GM23338 (cell line): ENCODE measurements around the gene STIM1. TPM values are rescaled to one million over a fixed set of nuclear protein-coding genes. Genes with fewer than 3 reads are reported as not detected.

ENCODE experiments used
- ATAC-seq: fragments of 200-7000 bp; cut with Tn5 transposase; 3 replicates; pipeline ENCODE4 v1.9.1; 2020
- DNase-seq: peaks from one replicate; pipeline ENCODE4 v3.0.0-alpha.2; 2015; ENCODE audit warnings: low spot score
- H2AFZ ChIP-seq: fragments of 200-600 bp; sonication (generic); 2 replicates; pipeline ENCODE4 v1.8.0; 2016; ENCODE audit warnings: antibody characterized with exemption, mild to moderate bottlenecking, moderate library complexity
- H3F3A ChIP-seq: fragments of 200-600 bp; sonication (generic); replicated peaks from 2 replicates; pipeline ENCODE4 v1.8.0; 2017; ENCODE audit warnings: antibody characterized with exemption, mixed run types, low read depth
- H3K27ac ChIP-seq: fragments of 200-600 bp; sonication (generic); 2 replicates; pipeline ENCODE4 v1.6.1; 2016; ENCODE audit warnings: low read depth
- H3K27me3 ChIP-seq: fragments of 200-600 bp; sonication (generic); 2 replicates; pipeline ENCODE4 v1.8.0; 2016; ENCODE audit warnings: mild to moderate bottlenecking, mixed run types, moderate library complexity; ENCODE audit not compliant: insufficient read depth
- H3K36me3 ChIP-seq: fragments of 200-600 bp; sonication (generic); 2 replicates; pipeline ENCODE4 v1.8.0; 2016; ENCODE audit warnings: mild to moderate bottlenecking; ENCODE audit not compliant: insufficient read depth
- H3K4me1 ChIP-seq: fragments of 200-600 bp; sonication (generic); 2 replicates; pipeline ENCODE4 v1.8.0; 2016; ENCODE audit warnings: mild to moderate bottlenecking, moderate library complexity; ENCODE audit not compliant: insufficient read depth
- H3K4me2 ChIP-seq: fragments of 200-600 bp; sonication (generic); 2 replicates; pipeline ENCODE4 v1.7.1; 2017; ENCODE audit warnings: mixed run types
- H3K4me3 ChIP-seq: fragments of 200-600 bp; sonication (generic); 2 replicates; pipeline ENCODE4 v1.6.1; 2016; ENCODE audit warnings: mixed run types
- H3K79me2 ChIP-seq: fragments of 200-600 bp; sonication (generic); replicated peaks from 2 replicates; pipeline ENCODE4 v1.8.0; 2017; ENCODE audit warnings: mild to moderate bottlenecking; ENCODE audit not compliant: insufficient read depth
- H3K9me2 ChIP-seq: fragments of 200-600 bp; sonication (generic); 2 replicates; pipeline ENCODE4 v1.8.0; 2017; ENCODE audit not compliant: insufficient read depth
- H4K20me1 ChIP-seq: fragments of 200-600 bp; sonication (generic); replicated peaks from 2 replicates; pipeline ENCODE4 v1.8.0; 2017; ENCODE audit warnings: mild to moderate bottlenecking; ENCODE audit not compliant: insufficient read depth
- H3K27ac Mint-ChIP-seq: 2 replicates; pipeline ENCODE4 v1.8.0; 2020; ENCODE audit warnings: inconsistent platforms, mild to moderate bottlenecking, moderate library complexity, mixed read lengths
- H3K27me3 Mint-ChIP-seq: 3 replicates; pipeline ENCODE4 v1.8.0; 2022; ENCODE audit warnings: low read depth, mild to moderate bottlenecking, moderate library complexity, mixed read lengths, inconsistent platforms; ENCODE audit not compliant: insufficient read depth, poor library complexity
- H3K36me3 Mint-ChIP-seq: 3 replicates; pipeline ENCODE4 v1.8.0; 2021; ENCODE audit warnings: low read depth, mild to moderate bottlenecking, inconsistent platforms, moderate library complexity, mixed read lengths
- H3K4me1 Mint-ChIP-seq: 3 replicates; pipeline ENCODE4 v1.8.0; 2020; ENCODE audit warnings: mild to moderate bottlenecking, inconsistent platforms, mixed read lengths
- H3K4me3 Mint-ChIP-seq: 3 replicates; pipeline ENCODE4 v1.8.0; 2021; ENCODE audit warnings: moderate library complexity, mild to moderate bottlenecking, inconsistent platforms, mixed read lengths
- H3K9me3 Mint-ChIP-seq: 3 replicates; pipeline ENCODE4 v1.8.0; 2020; ENCODE audit warnings: moderate library complexity, mild to moderate bottlenecking, inconsistent platforms, mixed read lengths
- CTCF ChIP-seq, 2 experiments: fragments of 200-600 bp in 1 of 2; sonication (generic) in 1 of 2; conservative IDR thresholded peaks; 2 replicates each; pipeline versions ENCODE4 v1.5.1 to v1.6.1; 2016 to 2017; ENCODE audit warnings: antibody characterized with exemption in 2 of 2, low read depth in 2 of 2, mild to moderate bottlenecking in 2 of 2, moderate library complexity in 1 of 2
- STAT1 ChIP-seq: IDR thresholded peaks from one replicate; pipeline ENCODE4 v1.6.1; 2016; ENCODE audit warnings: antibody characterized with exemption; ENCODE audit not compliant: unreplicated experiment
- ZNF462 ChIP-seq: fragments of 250-450 bp; sonication (Bioruptor Pico); IDR thresholded peaks from 2 replicates; pipeline ENCODE4 v1.5.0; 2020; ENCODE audit warnings: mild to moderate bottlenecking, moderate library complexity
- polyA plus RNA-seq: library from polyadenylated mRNA; unstranded; fragments of >200 nt; fragmentation: Nextera tagmentation; extraction: Ambion mirVana; gene quantifications from 2 replicates; pipeline ENCODE4 v1.2.1, GENCODE V29; 2016
- total RNA-seq: library from RNA; depleted of rRNA; stranded (reverse); fragments of >200 nt; shearing (Covaris generic); gene quantifications from 2 replicates; pipeline ENCODE4 v1.2.3, GENCODE V29; 2014

STIM1 gene
- total and polyA plus RNA-seq, 2 experiments from 2014 or later: 3.5 to 14.0 TPM

- TF ChIP-seq ZNF462 (CRISPR knock-in tag) (no peak), CTCF (conservative IDR thresholded peaks at IDR 0.05; ENCODE audit: low read depth in 2 of 2) (no peak), STAT1 (no peak)
These were observed 79.2 kb downstream of the STIM1 start (continued) for GRCh38 chr11:3934658-3935057.

- Histone ChIP-seq H3F3A (no peaks in the 10 kb centered on the region), H3K27ac (no peak overlapping the region), H4K20me1 (no peaks in the 10 kb centered on the region; the same call in 1 of the 2 replicates), H3K36me3 (no peaks in the 10 kb centered on the region), H3K27me3 (no peaks in the 10 kb centered on the region), H3K79me2 (no peaks in the 10 kb centered on the region), H3K4me2 (no peak overlapping the region), H3K4me3 (no peak overlapping the region), H3K4me1 (no peaks in the 10 kb centered on the region), H2AFZ (no peak overlapping the region), H3K9me2 (no peaks in the 10 kb centered on the region)
- Mint-ChIP-seq H3K27ac (no peak overlapping the region), H3K27me3 (peaks cover 5% of the 10 kb centered on the region), H3K36me3 (no peaks in the 10 kb centered on the region), H3K9me3 (no peaks in the 10 kb centered on the region), H3K4me1 (peaks cover 5% of the 10 kb centered on the region; the same call in 1 of the 3 replicates), H3K4me3 (no peak overlapping the region)
- ATAC-seq: no peak
- no peak for DNase-seq
- no peak for TF ChIP-seq ZNF462 (CRISPR knock-in tag)
These were observed 81.1 kb downstream of the STIM1 start for GRCh38 chr11:3936517-3936916.
